Upper lobe of right lung (tissue), 1 donor: ENCODE measurements around the gene MAP3K15. TPM values are rescaled to one million over a fixed set of nuclear protein-coding genes. Genes with fewer than 3 reads are reported as not detected.
"Not testable (repeated sequence)": the region's sequence is repeated elsewhere in the genome, so short reads cannot be mapped to it uniquely, and the experiment has no call there.

Experiments
- ATAC-seq: fragments of 200-7000 bp; cut with Tn5 transposase; one replicate; pipeline ENCODE4 v1.9.1; 2020; ENCODE audit warnings: mild to moderate bottlenecking, moderate library complexity
- DNase-seq: peaks from one replicate; pipeline ENCODE4 v3.0.0-alpha.2; 2020
- H3K27ac ChIP-seq: fragments of 200-600 bp; one replicate; pipeline ENCODE4 v1.8.0; 2022
- H3K27me3 ChIP-seq: fragments of 200-600 bp; one replicate; pipeline ENCODE4 v1.8.0; 2022; ENCODE audit warnings: mild to moderate bottlenecking
- H3K36me3 ChIP-seq: fragments of 200-600 bp; one replicate; pipeline ENCODE4 v1.8.0; 2022
- H3K4me1 ChIP-seq: fragments of 200-600 bp; one replicate; pipeline ENCODE4 v1.8.0; 2022
- H3K4me3 ChIP-seq: fragments of 200-600 bp; one replicate; pipeline ENCODE4 v1.8.0; 2022; ENCODE audit warnings: mild to moderate bottlenecking
- H3K9me3 ChIP-seq: fragments of 200-600 bp; one replicate; pipeline ENCODE4 v1.8.0; 2022
- intact Hi-C: fragments of 100-400 bp; cut with DNase I; formaldehyde crosslinking; loops from one replicate; pipeline ENCODE4 v1.11.0; 2022
- total RNA-seq: library from RNA; stranded (reverse); fragmentation: NEBNext Ultra II Directional; extraction: Animal tissue kit (Norgen Biotek cat#: 25700); gene quantifications from one replicate; pipeline ENCODE4 v1.2.1, GENCODE V29; 2021
- TF ChIP-seq, protein P1 (sequence below): fragments of 200-600 bp; IDR thresholded peaks from one replicate; pipeline ENCODE4 v1.8.0; 2022; ENCODE audit warnings: antibody characterized with exemption
- donor health status: DM: no; HTN: yes; CAD: no; lungs with severe emphysema.

The MAP3K15 gene
- total RNA-seq, 1 donor from 2014 or later: 2.1 TPM

DNA sequence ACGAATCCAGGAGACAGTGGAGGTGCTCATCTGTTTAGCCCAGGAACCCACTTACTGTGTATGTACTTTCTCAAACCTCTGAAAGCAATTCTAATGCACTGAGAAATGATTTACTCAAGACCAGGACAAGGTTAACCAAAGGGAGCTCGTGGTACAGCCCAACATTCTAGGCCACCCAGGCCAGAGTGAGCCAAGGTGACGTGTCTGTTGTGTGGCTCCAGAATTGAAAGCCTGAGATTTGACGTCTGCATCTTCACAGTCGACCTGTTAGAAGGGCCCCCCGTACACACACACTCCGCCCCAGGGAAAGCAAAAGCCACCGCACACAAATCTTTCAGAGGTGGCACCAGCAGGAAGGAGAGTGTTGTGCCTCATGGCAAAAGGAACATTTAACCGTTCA lies 2.3 kb downstream of the MAP3K15 start:
- H3K27ac ChIP-seq: no peak overlapping the region
- intact Hi-C loops: no loop called here
- H3K9me3 ChIP-seq: no peaks in the 10 kb centered on the region
- H3K27me3 ChIP-seq: no peaks in the 10 kb centered on the region
- H3K4me3 ChIP-seq: no peak overlapping the region
- DNase-seq: no peak
- no peaks in the 10 kb centered on the region for H3K36me3 ChIP-seq
- peaks cover 3% of the 10 kb centered on the region for H3K4me1 ChIP-seq
- TF ChIP-seq, protein P1, sequence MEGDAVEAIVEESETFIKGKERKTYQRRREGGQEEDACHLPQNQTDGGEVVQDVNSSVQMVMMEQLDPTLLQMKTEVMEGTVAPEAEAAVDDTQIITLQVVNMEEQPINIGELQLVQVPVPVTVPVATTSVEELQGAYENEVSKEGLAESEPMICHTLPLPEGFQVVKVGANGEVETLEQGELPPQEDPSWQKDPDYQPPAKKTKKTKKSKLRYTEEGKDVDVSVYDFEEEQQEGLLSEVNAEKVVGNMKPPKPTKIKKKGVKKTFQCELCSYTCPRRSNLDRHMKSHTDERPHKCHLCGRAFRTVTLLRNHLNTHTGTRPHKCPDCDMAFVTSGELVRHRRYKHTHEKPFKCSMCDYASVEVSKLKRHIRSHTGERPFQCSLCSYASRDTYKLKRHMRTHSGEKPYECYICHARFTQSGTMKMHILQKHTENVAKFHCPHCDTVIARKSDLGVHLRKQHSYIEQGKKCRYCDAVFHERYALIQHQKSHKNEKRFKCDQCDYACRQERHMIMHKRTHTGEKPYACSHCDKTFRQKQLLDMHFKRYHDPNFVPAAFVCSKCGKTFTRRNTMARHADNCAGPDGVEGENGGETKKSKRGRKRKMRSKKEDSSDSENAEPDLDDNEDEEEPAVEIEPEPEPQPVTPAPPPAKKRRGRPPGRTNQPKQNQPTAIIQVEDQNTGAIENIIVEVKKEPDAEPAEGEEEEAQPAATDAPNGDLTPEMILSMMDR: no peak
- no peak for ATAC-seq

- Histone ChIP-seq H3K27me3 (no peaks in the 10 kb centered on the region), H3K27ac (no peak overlapping the region), H3K4me3 (no peak overlapping the region), H3K36me3 (no peaks in the 10 kb centered on the region), H3K4me1 (peaks cover 3% of the 10 kb centered on the region), H3K9me3 (no peaks in the 10 kb centered on the region)
- ATAC-seq (no peak), DNase-seq (no peak)
- intact Hi-C loops: no loop called here
- TF ChIP-seq, protein P1: no peak
Observed at GRCh38 chrX:19512359-19512758, 2.9 kb downstream of the MAP3K15 start.

DNA sequence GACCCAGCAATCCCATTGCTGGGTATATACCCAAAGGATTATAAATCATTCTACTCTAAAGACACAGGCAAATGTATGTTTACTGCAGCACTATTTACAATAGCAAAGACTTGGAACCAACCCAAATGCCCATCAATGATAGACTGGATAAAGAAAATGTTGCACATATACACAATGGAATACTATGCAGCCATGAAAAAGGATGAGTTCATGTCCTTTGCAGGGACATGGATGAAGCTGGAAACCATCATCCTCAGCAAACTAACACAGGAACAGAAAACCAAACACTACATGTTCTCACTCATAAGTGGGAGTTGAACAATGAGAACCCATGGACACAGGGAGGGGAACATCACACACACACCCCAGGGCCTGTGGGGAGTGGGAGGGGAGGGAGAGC lies 3.5 kb downstream of the MAP3K15 start:
- not testable (repeated sequence) for DNase-seq, H3K4me1 ChIP-seq

DNA sequence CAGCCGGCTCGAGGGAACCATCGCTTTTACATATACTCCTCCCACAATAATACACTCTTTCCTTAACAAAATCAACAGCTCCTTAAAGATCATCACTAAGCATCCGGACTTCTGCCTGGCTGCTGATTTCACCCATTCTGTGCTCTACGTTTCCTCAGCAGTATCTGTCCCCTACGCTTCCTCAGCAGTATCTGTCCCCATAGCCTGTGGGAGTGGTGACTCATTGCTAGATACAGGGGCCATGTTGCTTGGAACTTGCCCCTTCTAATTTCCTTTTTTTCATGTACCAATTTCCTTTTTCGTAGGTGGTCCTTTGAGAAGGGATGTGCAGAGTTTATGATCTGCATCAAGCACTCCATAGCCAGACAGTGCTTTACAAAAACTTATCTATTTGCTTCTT lies 18.6 kb downstream of the MAP3K15 start:
- no peak for ATAC-seq
- no peak overlapping the region for H3K4me3 ChIP-seq
- H3K27me3 ChIP-seq: no peaks in the 10 kb centered on the region
- TF ChIP-seq, protein P1: no peak
- intact Hi-C loops: no loop called here
- no peaks in the 10 kb centered on the region for H3K36me3 ChIP-seq
- no peak for DNase-seq
- H3K9me3 ChIP-seq: no peaks in the 10 kb centered on the region
- no peak overlapping the region for H3K27ac ChIP-seq
- H3K4me1 ChIP-seq: no peaks in the 10 kb centered on the region

More for the DNA sequence above, 3.5 kb downstream of the MAP3K15 start:
- H3K36me3 ChIP-seq, H3K27me3 ChIP-seq, H3K4me3 ChIP-seq, ATAC-seq, intact Hi-C loops, H3K27ac ChIP-seq, H3K9me3 ChIP-seq: not testable (repeated sequence)

DNA sequence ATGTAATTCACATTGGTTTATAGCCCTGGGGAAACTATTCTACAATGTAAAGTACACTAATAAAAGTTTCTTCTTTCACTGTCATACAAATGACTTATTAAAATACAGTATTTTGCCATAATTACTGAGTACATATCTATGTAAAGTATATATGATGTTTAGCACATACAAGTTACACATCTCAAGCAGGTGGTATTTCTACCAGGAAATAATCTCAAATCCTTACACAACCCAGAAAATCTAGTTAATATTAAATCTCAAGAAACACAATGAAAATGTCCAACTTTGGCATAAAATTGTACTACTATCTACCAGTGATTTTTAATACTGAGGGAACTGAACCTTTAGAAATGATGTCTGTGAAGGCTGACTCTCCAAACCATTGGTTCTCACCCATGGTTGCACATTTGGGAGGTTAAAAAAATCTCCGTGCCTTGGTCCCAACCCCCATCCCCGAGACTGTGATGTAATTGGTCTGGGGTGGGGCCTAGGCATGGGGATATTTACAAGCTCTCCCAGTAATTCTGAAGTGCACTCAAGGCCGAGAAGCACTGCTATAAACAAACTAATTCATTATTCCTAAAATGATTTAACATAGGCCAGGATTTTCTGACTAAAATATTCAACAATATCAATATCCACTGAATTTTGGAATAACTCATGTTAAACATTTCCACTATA lies 27.6 kb downstream of the MAP3K15 start:
- Histone ChIP-seq H3K27me3 (no peaks in the 10 kb centered on the region), H3K4me1 (no peaks in the 10 kb centered on the region), H3K9me3 (no peaks in the 10 kb centered on the region), H3K36me3 (no peaks in the 10 kb centered on the region), H3K27ac (no peak overlapping the region), H3K4me3 (no peak overlapping the region)
- DNase-seq (no peak), ATAC-seq (peak; percentile 76)
- intact Hi-C loops: no loop called here
- TF ChIP-seq, protein P1: no peak

DNA sequence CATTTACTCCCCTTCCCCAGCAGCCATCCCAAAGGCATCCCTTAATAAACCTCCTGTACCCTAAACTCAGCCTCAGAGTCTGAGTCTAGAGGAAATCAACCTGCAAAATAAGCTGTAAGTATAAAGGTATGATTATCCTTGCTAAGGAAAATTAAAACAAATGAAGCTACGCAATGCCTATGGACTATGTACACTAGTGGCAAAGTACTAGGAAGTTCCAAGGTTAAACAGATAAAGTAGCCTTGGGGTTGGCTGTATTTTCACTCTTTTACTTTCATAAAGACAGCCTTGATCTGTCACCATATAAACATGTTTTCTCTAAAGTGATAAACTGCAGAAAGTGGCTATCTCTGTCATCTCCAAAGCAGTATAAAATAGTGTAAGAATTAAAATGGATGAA lies 35.9 kb downstream of the MAP3K15 start:
- no peaks in the 10 kb centered on the region for H3K36me3 ChIP-seq
- ATAC-seq (no peak), DNase-seq (no peak)
- no peaks in the 10 kb centered on the region for H3K4me1 ChIP-seq
- H3K27me3 ChIP-seq: no peaks in the 10 kb centered on the region
- H3K4me3 ChIP-seq: no peak overlapping the region
- no peaks in the 10 kb centered on the region for H3K9me3 ChIP-seq
- TF ChIP-seq, protein P1: no peak
- H3K27ac ChIP-seq: no peak overlapping the region
- intact Hi-C loops: no loop called here

DNA sequence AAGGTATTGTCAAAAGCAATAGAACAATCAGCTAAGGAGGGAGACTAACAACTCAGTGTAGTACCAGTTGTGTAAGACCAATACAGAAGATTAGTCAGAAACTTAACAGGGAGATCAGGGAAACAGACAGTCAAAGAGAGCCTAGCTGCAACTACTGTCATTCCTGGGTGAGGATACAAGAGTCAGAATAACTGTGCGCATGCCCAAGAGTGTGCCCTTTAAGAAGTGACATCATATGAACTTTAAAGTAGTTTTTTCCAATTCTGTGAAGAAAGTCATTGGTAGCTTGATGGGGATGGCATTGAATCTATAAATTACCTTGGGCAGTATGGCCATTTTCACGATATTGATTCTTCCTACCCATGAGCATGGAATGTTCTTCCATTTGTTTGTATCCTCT lies 46.9 kb downstream of the MAP3K15 start:
- H3K9me3 ChIP-seq, ATAC-seq, H3K27ac ChIP-seq, H3K36me3 ChIP-seq, H3K4me1 ChIP-seq, H3K4me3 ChIP-seq, intact Hi-C loops, DNase-seq, H3K27me3 ChIP-seq: not testable (repeated sequence)
